GM10266 (cell line): ENCODE measurements around the gene TMPRSS3.

Source experiments
- DNase-seq: peaks from one replicate; pipeline ENCODE4 v3.0.0; 2012; ENCODE audit errors: extremely low spot score
- TF ChIP-seq, protein P1 (sequence below): IDR thresholded peaks from 2 replicates; pipeline ENCODE4 v1.5.1; 2012; ENCODE audit warnings: mild to moderate bottlenecking, low read depth; ENCODE audit not compliant: control insufficient read depth, insufficient read depth; ENCODE audit errors: missing control alignments

Gene TMPRSS3

DNA sequence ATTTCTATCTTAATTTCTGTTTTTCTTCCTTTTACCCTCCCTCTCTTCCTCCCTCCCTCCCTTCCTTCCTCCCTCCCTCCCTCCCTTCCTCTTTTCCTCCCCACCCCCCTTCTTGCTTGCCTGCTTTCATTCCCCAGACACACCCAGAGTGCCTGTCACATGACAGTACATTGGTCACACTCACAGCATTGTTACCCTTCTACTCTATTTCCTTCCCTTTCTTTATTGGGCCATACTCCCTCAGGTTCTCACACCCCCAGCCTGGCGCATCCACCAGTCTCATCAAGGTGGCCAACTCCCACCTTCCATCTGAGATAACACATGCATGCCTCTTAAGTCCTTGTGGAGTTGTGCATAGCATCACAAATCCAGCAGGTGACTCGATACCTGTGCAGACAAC is 10.9 kb downstream of the TMPRSS3 start:
- no peak for DNase-seq
- TF ChIP-seq, protein P1, sequence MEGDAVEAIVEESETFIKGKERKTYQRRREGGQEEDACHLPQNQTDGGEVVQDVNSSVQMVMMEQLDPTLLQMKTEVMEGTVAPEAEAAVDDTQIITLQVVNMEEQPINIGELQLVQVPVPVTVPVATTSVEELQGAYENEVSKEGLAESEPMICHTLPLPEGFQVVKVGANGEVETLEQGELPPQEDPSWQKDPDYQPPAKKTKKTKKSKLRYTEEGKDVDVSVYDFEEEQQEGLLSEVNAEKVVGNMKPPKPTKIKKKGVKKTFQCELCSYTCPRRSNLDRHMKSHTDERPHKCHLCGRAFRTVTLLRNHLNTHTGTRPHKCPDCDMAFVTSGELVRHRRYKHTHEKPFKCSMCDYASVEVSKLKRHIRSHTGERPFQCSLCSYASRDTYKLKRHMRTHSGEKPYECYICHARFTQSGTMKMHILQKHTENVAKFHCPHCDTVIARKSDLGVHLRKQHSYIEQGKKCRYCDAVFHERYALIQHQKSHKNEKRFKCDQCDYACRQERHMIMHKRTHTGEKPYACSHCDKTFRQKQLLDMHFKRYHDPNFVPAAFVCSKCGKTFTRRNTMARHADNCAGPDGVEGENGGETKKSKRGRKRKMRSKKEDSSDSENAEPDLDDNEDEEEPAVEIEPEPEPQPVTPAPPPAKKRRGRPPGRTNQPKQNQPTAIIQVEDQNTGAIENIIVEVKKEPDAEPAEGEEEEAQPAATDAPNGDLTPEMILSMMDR, result no peak

DNA sequence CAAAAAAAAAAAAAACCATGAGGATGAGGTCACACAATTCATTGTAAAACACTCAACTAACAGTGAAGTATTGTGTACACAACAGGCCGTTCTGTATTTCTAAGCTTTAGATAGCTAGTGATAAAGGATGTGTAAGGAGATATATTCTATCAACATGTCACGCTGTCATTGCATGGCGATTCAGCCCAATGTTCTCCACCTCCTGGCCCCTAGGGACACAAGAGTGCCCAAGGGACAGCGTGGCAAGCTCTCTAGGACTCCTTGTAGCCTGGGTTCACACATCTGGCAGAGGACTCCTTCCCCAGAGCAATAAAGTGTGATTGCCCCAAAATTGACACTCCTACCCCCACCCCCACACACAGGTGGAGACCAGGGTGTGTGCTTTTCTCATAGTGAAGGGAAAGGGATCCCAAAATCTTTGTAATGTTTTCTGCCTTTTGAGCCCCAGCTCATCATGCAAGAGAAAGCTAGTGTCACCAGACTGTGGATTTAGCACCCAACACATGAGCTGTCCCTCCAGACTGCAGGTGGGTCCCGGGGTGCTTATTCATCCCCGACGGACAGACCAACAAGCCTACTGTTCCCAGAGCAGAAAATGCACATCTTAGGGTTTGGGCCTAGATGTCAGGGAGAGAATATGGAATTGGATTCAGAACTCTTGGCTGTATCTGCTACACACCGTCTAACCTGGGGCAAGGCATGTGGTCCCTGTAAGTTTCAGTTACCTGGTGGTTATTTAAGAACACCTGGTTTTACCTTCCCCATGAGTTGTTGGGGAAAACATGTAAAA is 11.5 kb downstream of the TMPRSS3 start:
- no peak for DNase-seq
- TF ChIP-seq, protein P1, result no peak

DNA sequence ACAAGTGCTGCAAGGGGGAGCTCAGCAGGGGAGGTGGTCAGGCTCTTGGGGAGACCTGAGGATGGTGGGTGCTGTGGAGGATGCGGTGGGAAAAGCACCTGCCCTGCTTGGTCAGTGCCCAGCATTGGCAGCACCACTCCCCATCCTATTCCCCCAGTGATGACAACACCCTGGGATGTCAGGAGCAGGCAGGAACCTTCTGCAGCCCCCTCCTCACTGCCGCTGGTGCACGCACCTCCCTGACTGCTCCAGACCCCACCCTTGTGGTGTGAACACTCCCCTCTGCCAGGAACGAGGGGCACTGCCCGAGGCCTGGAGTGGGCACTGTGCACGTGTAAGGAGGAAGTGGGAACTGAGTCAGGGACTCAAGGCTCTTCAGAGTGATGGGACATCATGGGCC is 12.5 kb downstream of the TMPRSS3 start:
- DNase-seq, result no peak
- TF ChIP-seq, protein P1, result no peak

DNA sequence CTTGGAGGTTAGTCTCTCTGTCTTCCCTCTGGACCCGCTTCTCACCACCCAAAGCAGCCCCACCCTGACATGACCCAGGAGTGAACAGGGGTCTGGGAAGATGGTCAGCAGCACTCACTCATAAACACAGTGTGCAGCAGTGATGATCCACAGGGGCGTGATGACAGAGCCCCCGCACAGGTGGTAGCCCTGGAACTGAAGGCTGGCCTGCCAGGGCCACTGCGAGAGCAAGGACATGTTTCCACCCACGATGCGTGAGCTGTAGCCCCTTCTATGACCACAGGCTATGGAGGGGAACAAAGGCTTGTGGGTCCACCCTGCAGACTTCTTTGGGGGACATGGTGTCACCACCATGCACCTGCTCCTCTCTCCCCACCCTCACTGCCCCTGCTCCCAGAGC is 12.9 kb downstream of the TMPRSS3 start:
- no peak for DNase-seq
- TF ChIP-seq, protein P1, result no peak

DNA sequence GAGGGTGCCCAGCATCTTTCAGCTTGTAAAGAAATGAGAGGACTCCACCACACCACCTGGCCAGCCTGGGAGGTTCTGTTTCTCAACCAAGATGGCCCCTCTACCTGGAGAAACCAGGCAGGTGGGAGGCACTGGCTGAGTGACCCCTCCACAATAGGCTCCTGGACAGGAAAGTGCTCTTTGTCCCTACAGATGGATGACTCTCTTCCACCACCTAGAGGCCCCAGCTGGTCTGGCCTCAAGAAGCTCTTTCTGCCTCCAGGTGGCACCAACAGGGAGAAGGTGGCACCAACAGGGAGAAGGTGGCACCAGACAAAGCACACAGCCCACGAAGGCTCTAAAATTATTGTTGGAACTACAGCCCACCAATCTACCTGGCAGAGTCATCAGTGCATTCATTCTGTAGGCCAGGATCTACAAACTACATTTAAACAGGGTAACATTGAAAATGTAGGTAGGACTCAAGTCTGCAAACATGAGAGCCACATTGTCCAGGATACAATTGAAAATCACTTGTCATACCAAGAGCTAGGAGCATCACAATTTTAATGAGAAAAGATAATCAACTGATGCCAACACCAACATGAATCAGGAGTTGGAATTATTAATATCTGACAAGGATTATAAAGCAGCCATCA is 14.4 kb downstream of the TMPRSS3 start:
- TF ChIP-seq, protein P1, result peak; percentile 61
- DNase-seq, result no peak

DNA sequence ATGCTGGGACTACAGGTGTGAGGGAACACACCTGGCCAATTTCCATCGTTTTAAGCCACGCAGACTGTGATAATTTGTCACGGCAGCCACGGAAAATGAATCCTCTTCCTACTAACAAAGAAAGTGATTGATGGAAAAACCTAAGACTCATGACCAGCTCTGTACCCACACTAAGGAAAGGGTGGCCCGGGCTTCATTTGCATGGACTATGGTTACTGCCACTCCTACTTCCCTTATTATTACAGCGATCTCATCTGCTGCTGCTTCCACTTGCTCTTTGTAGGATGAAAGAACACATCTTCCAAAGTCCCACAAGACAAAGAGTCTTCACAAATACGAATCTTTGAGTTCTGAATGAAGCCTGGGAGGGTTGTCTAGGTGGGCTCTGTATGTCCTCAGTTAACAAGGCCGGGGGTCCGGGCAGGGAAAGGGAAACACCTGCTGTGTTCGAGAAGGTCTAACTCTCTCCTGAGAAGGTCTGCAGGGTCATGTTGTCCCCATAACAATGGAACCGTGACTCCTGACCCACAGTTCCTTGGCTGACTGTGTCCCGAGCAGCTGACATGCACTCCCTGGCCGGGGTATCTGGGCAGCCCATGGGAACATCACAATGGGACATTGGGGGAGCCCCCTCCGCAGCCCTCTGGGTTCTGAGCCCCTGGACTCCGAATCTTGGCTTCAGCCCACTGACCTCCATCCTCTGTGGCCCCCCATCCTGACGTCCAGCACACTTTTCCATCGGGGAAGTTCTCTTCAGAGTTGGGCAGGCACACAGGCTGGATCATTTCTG is 16.2 kb downstream of the TMPRSS3 start:
- TF ChIP-seq, protein P1, result no peak
- DNase-seq, result no peak
